D721Med (cell line): ENCODE data around the gene OR51G1.
"Not testable (repeated sequence)": the region's sequence is repeated elsewhere in the genome, so short reads cannot be mapped to it uniquely, and the experiment has no call there.

ENCODE experiments used
- DNase-seq: peaks from one replicate; pipeline ENCODE4 v3.0.0; 2011; ENCODE audit warnings: low spot score; ENCODE audit not compliant: insufficient read length
- FAIRE-seq: peaks from 2 replicates; lab custom pipeline; 2011; peaks lifted over from hg19 to GRCh38; lab: Jason Lieb, UNC
- CTCF ChIP-seq: IDR thresholded peaks from 2 replicates; pipeline ENCODE4 v1.5.1; 2012; ENCODE audit warnings: mild to moderate bottlenecking, control low read depth; ENCODE audit not compliant: insufficient read depth; ENCODE audit errors: missing control alignments

Gene OR51G1

GRCh38 chr11:4924239-4924638 is at the start of gene OR51G1:
Gene OR51G1 (minus strand): TSS chr11:4924339. CDS start chr11:4924339, 0 bp downstream.
- FAIRE-seq (no peak), DNase-seq (no peak)
- TF ChIP-seq CTCF = no peak

GRCh38 chr11:4962816-4963215 is 38.7 kb upstream of the OR51G1 start:
- no peak for FAIRE-seq
- TF ChIP-seq CTCF = no peak
- no peak for DNase-seq

- DNase-seq (no peak), FAIRE-seq (no peak)
- TF ChIP-seq CTCF = no peak
These were observed 36.7 kb upstream of the OR51G1 start for GRCh38 chr11:4960877-4961276.

- no peak for TF ChIP-seq CTCF
- DNase-seq = no peak
- no peak for FAIRE-seq
These were observed 33.3 kb upstream of the OR51G1 start for GRCh38 chr11:4957396-4957795.

GRCh38 chr11:4955613-4956012 is 31.5 kb upstream of the OR51G1 start, which contains the start of gene OR51A2:
Gene OR51A2 (minus strand): TSS chr11:4955713. CDS start chr11:4955713, 0 bp downstream.
- DNase-seq, FAIRE-seq: not testable (repeated sequence)

- DNase-seq (no peak), FAIRE-seq (no peak)
- TF ChIP-seq CTCF = no peak
These were observed 23.4 kb upstream of the OR51G1 start, which contains the start of gene OR51A4 for GRCh38 chr11:4947505-4947904. Gene OR51A4 (minus strand): TSS chr11:4947605. CDS start chr11:4947100, 505 bp downstream.

GRCh38 chr11:4936745-4937144 is 12.6 kb upstream of the OR51G1 start:
- TF ChIP-seq CTCF = no peak

GRCh38 chr11:4932751-4933150 is 8.6 kb upstream of the OR51G1 start:
- no peak for FAIRE-seq
- TF ChIP-seq CTCF = no peak
- no peak for DNase-seq

More at GRCh38 chr11:4936745-4937144, 12.6 kb upstream of the OR51G1 start:
- FAIRE-seq (no peak), DNase-seq (no peak)
